HG03571 (cell line): ENCODE measurements around the gene HPCA.
"Not testable (repeated sequence)": the region's sequence is repeated elsewhere in the genome, so short reads cannot be mapped to it uniquely, and the experiment has no call there.

Source experiments
- ATAC-seq: cut with Tn5 transposase; IDR thresholded peaks from one replicate; pipeline ENCODE4 v1.9.1; 2021; ENCODE audit not compliant: unreplicated experiment

The HPCA gene

GRCh38 chr1:32900956-32901822, 14.9 kb downstream of the HPCA start, which contains the start of gene TMEM54:
Gene TMEM54 (minus strand): TSS chr1:32901389. CDS start chr1:32901238, 151 bp downstream.
- no peak for ATAC-seq

DNA sequence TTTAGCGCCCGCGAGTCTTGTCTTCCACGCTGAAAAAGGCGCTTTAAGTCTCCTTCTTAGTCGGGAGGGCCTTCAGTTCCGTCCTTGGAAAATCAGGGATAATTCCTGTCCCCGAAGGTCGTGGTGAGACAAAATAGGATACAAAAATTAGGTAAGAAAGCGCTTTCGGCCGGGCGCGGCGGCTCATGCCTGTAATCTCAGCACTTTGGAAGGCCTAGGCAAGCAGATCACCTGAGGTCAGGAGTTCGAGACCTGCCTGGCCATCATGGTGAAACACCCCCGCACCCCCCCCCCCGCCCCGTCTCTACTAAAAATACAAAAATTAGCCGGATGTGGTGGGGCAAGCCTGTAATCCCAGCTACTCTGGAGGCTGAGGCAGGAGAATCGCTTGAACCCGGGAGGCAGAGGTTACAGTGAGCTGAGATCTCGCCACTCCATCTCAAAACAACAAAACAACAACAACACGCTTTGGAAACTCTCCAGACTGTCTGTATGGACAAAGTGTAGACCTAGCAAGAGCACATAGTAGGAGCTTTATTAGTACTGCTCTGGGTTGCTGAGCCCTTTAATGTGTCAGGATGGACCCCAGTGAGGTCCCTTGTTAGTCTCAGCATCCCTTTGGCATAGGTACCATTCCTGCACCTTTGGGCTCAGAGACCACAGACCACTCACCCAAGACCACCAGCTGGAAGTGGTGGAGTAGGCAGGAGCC, 15.7 kb downstream of the HPCA start:
- no peak for ATAC-seq

DNA sequence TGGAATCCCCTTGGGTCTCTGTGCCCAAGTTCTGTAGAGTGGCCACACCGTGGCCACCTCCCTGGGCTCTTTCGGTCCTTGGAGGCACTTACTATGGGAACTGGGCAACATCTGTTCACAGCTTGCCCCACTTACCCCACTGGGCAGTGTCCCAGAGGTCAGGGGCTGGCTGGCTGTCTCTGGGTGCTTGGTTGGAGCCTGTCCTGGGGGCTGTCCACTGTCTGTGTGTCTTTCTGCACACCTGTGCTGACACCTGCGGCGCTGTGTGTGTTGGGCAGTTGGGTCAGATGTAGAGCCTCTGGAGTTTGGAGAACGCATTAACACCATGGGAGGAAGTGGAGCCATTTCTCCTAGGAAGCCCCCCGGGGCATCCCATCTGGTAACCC, 16.2 kb downstream of the HPCA start:
- ATAC-seq: no peak

DNA sequence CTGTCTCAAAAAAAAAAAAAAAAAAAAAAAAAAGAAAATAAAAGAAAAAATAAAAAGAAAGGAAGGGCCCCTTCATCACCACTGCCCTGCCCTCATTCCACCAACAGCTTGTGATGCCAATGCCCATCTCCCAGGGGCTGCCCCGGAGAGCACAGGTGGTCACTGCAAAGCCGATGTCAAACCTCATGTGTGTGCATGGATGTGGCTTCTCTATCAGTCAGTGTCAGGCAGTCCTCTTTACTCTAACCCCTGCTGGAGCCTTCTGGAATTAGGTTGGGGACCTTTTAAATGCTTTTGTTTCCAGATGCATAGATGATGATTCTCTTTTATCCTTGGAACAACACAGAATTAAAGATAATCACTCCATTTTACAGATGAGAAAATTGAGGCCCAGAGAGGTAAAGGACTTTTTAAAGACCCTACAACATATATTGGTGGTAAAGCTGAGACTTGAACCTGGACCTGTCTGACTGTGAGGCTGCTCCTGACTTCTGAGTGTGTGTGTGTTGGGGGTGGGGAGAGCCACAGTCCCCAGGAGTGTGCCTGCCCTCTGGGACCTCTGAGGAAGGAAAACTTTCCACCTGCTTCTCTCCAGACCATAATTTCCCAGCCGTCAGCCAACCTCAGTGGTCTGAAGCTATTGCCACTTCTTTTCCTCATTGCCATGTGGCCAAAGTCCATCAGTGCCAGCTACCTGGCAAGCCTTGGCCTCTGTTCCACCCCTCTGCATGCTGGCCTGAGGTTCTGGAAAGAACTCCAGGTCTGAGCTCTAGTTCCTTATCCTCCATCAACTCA, 17.9 kb downstream of the HPCA start:
- no peak for ATAC-seq

DNA sequence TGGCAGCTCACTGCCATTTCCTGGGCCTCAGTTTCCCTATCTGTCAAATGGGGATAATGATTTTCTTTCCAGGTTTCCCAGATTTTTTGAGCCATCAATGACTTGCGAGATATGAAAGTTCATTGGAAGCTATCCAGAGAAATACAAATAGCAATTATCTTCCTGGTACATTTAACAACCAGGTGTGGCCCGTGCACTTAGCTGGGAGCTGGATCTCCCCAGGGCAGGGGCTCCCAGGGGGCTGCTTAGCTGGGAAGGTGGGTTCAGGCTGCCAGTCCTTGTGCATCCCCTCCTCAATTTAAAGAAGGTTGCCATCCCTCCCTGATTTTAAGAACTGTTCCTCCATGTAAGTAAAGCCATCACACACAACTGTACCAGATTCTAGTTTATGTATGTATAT, 18.5 kb downstream of the HPCA start:
- no peak for ATAC-seq

GRCh38 chr1:32905588-32905987, 19.3 kb downstream of the HPCA start:
- ATAC-seq: not testable (repeated sequence)

DNA sequence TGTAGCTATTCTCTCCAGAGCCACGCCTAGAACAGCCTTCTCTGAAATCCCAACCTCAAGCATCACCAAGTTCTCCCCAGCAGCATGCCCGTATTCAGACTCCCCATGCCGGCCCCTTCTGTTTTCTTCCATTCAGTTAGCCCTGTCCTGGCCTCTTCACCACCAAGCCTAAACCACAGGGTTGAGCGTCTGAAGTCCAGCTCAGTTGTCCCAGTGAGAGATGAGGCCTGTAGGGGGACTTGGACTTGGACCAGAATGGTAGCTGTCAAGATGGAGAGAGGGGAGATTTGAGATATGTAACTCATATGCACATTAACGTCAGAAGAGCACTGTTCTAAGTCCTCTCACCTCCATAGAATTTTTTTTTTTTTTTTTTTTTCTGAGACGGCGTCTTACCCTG, 20.4 kb downstream of the HPCA start:
- no peak for ATAC-seq

GRCh38 chr1:32907435-32907834, 21.1 kb downstream of the HPCA start:
- no peak for ATAC-seq

DNA sequence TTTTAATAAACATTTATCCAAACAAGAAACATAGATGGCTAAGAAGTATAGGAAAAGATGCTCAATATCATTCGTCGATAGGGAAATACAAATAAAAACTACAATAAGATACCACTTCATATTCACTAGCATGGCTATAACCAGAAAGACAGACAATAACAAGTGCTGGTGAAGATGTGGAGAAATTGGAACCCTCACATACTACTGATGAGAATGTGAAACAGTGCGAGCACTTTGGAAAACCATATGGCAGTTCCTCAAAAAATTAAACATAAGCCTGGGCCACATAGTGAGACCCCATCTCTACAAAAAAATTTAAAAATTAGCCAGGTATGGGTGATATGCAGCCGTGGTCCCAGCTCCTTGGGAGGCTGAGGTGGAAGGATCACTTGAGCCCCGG, 24.0 kb downstream of the HPCA start:
- ATAC-seq: no peak

DNA sequence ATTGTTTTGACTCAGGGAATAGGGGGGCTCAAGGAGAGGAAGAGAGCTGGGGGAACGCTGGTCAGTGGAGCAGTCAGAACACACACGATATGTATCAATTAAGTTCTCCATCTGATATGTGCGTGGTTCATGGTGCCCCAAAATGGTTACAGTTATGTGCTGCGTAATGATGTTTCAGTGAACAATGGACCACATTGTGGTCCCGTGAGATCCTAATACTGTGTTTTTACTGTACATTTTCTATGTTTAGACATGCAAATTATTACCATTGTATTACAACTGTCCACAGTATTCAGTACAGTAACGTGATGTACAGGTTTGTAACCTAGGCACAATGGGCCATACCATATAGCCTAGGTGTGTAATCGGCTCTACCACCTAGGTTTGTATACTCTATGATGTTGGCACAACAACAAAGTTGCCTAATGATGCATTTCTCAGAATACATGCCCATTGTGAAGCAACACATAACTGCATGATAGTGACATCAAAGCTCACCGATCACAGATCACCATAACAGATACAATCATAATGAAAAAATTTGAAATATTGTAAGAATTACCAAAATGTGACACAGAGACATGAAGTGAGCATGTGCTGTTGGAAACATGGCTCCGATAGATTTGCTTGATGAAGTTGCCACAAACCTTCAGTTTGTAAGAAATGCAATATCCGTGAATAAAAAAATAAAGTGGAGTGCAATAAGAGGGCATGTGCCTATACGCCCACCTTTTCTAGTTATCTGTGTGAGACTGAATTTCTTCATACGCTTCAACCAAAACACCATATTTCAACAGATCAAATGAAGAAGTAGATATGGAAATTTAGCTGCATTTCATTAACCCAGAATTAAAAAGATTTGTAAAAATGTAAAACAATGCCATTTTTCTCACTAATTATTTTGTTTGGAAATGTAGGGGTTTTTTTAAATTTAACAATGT, 29.7 kb downstream of the HPCA start:
- no peak for ATAC-seq

DNA sequence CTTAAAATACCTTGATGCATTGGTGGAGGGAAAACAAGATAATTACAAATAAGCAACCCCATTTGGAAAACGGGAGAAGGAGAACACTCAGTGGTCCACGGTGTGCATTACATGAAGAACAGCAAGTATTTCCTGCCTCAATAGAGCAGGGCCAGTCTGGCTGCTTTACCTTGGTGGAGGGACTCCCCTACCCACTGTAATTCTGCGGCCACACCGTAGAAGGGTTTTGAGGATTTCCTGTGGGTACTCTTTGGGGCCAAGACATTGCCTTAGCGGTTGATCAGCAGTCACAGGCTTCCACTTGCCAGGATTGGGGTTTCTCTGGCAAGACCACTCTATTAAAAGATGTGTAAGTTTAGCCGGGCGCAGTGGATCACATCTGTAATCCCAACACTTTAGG, 31.2 kb downstream of the HPCA start:
- ATAC-seq: no peak

DNA sequence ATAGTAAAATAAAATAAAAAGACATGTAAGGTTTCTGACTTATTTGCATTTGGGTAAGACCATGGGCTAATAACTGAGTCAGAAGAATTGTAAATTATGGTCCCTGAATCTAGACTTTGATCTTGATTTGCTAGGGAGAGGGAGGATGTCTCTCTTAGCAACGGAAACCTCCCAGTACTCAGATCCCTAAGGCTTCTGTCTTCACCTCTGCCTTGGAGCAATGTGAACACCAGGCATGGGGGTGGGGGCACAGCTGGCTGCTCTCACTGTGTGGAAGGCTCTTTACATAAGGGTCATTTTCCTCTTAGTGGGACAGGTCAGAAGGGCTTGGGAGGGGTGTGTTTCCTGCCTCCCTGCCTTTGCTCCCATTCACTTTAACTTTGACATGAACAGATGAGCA, 31.9 kb downstream of the HPCA start:
- ATAC-seq: no peak

- ATAC-seq: no peak
Observed at GRCh38 chr1:32919811-32920733, 33.8 kb downstream of the HPCA start.

DNA sequence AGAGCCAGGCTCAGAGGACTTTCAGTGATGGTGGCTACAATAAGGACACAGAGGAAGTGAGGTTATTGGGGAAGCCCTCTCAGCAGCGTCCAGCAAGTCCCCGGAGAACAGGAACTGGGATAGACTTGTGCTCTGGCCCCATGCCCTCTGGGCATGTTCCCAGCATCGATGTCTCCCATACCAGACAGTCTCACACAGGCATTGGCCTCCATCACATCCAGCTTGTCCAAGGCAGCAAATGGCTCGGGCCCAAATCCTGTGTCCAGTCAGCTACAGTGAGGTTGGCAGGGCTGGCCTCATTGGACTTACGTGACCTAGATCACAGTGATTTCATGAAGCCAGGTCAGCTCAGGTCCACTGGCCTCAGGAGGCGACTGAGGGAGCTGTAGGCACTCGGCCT, 34.5 kb downstream of the HPCA start:
- ATAC-seq: no peak

DNA sequence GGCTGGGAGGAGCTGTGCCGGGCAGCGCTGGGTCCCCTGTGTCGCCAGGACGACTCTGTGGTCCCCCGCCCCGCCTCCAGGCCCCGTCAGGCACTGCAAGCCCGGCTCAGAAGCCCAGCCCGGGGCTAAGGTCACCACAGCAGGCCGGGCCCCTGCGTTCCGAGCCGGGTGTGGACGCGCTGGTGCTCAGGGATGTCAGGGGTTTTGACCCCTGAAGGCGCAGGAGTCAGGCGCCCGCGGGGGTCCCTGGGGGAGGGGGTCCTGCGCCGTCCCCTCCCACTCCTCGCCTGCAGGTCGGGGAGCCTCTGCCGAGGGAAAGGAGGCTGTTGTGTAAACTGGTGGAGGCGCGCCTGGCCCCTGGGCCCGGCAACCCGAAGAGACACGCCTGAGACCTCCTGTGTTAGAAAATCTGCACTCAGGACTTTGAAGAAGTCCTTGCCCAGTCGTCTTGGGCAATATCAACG, 38.6 kb downstream of the HPCA start:
- no peak for ATAC-seq

- ATAC-seq: no peak
Observed at GRCh38 chr1:32925403-32926162, 39.3 kb downstream of the HPCA start.

- ATAC-seq: no peak
Observed at GRCh38 chr1:32926562-32926961, 40.3 kb downstream of the HPCA start.

GRCh38 chr1:32927441-32927840, 41.1 kb downstream of the HPCA start:
- ATAC-seq: no peak

DNA sequence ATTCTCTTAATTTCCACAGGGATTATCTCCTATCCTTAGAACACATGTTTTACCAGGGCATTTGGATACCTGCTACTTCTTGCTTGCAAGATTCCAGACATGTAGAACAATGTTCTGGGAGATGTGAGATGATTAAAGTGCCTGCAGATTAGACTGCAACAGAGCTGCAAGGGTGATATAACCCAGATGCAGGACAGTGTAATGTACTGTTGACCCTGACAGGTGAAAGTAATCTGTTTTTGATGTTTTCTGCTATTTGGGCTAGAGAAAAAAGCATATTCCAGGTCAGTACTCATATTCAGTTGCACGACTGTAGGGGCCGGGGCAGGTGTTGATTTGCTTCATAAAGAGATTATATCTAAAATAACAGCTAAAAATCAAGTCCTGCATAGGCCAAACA, 42.0 kb downstream of the HPCA start:
- ATAC-seq: no peak
